GM21367 (cell line): ENCODE data around the gene GNE.
"Not testable (repeated sequence)": the region's sequence is repeated elsewhere in the genome, so short reads cannot be mapped to it uniquely, and the experiment has no call there.

Source experiments
- ATAC-seq: cut with Tn5 transposase; IDR thresholded peaks from one replicate; pipeline ENCODE4 v1.9.1; 2021; ENCODE audit not compliant: unreplicated experiment

Gene GNE

GRCh38 chr9:36268007-36268427 lies 9.8 kb upstream of the GNE start:
- no peak for ATAC-seq

GRCh38 chr9:36264896-36265295 lies 6.6 kb upstream of the GNE start:
- ATAC-seq: no peak

DNA sequence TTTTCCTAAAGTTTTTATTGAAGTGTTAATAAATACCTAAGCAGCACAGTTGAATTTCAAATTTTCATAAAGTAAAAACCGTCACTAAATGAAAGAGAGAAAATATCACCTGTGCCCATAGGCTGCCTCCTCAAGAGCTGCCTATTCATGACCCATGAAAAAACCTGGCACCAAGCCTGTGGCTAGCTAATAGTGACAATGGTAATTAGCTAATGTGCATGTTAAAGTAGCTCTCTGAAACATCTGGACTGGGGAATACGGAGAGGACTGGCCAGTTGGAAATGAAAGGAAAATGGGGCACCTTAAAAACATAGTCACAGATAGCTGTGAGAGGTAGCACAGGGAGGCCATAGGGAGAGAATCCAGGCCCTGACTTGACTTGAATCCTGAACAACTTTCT lies 5.4 kb upstream of the GNE start:
- ATAC-seq: no peak

DNA sequence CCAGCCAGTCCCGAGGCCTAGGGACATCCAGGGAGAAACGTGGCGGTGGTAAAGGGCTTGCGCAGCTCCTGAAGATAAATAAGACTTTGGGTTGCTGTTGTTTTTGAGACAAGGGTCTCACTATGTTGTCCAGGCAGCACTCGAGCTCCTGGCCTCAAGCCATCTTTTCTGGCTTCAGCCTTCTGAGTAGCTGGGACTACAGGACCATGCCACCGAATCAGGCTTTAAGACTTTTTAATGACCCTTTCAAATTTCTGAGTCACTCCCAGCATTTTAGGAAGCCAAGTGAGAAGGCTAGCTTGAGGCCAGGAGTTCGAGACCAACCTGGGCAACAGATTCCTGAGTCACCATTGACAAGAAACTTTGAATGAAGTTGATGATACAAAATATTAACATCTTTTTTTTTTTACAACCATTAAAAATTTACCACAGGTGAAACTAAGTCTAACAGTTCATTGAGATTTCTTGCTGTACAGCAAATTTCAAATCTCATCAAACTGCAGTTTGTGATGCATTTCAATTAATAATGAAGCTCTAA lies 817 bp upstream of the GNE start:
- no peak for ATAC-seq

DNA sequence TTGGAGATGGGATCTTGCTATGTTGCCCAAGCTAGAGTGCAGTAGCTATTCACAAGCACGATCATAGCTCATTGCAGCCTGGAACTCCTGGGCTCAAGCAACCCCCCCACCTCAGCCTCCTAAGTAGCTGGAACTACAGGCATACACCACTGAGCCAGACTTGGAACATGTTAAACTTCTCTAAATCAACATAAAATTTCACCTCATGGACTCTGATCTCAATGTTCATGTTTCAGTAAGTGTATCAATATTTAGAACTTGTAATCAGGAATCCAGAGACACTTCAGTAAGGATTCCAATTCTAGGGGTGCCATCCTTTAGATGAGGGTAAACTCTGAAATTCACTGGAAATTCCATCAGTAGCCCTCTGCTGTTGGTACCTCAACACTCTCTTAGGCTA lies 6.8 kb downstream of the GNE start:
- no peak for ATAC-seq

DNA sequence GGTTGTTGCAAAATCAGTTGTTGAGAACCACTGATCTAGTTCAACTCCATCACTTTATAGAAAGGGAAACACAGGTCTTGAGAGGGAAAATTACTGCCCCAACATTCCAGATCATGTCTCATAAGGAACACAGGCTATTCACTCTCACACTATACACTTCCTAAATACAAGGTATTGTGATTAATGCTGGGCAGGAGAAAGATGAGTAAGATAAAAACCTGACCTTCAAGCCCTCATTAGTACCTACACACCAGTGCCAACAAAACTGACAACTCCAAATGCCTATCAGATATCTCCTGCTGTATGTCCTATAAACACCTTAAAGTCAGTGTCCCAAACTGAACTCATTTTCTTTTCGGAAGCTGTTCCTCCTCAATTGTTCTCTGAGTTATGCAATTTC lies 8.2 kb downstream of the GNE start:
- ATAC-seq: no peak

DNA sequence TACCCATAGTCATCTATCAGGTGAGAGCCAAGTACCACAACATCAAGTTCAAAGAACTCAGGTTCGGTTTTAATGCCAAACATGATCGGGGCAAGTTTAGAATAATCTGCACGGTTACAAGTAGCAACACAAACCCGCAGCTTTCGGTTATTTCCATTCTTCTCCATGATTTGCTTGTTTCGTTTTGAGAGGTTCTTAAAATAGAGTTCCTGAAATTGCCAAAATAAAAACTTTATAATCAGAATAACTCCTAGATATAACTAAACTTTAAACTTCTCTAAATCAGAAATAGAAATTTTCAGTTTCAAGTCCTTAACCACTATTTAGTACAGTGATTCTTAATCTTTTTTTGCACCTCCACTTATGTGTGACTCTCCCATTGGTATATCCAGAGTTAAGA lies 9.1 kb downstream of the GNE start:
- no peak for ATAC-seq

DNA sequence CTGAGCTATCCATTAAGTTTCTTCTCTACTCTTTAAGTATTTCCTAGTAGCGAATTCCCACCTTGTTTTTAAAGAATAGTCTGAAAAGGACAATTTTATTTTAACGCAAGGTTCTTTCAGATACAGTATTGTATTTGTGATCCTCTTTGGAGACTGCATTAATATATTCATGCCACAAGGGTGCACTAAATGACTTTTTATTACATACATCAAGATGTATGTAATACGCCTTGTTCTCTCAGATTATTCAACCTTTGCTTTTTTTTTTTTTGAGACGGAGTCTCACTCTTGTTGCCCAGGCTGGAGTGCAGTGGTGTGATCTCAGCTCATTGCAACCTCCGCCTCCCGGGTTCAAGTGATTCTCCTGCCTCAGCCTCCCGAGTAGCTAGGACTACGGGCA lies 10.2 kb downstream of the GNE start:
- ATAC-seq: not testable (repeated sequence)

DNA sequence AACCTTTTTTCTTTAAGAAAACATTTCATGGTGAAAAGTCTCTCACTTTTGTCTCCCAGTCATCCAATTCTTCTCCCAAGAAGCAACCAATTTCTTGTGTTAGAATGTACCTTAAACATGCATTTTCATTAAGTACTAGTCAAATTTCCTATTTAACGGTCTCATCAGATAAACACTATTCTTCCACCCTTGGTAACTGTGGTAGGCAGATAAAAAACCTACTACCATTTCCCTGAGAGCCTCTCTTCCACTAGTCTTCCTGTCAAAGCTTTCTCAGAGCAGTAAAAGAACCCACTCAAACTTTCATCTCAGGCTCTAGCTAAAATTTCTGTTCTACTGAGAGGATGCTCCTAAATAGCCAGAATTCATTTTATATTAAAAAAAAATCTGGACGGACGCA lies 10.9 kb downstream of the GNE start:
- no peak for ATAC-seq

- no peak for ATAC-seq
These were observed 12.3 kb downstream of the GNE start for GRCh38 chr9:36245906-36246305.

GRCh38 chr9:36239675-36240074 lies 18.6 kb downstream of the GNE start:
- ATAC-seq: not testable (repeated sequence)

DNA sequence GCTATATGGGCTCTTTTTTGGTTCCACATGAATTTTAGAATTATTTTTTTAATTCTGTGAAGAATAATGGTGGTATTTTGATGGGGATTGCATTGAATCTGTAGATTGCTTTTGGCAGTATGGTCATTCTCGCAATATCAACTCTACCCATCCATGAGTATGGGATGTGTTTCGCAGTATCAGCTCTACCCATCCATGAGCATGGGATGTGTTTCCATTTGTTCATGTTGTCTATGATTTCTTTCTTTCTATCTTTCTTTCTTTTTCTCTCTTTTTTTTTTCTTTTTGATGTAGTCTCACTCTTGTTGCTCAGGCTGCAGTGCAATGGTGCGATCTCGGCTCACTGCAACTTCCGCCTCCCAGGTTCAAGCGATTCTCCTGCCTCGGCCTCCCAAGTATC lies 19.0 kb downstream of the GNE start:
- ATAC-seq: not testable (repeated sequence)

- ATAC-seq: no peak
These were observed 21.0 kb downstream of the GNE start for GRCh38 chr9:36237230-36237629.

DNA sequence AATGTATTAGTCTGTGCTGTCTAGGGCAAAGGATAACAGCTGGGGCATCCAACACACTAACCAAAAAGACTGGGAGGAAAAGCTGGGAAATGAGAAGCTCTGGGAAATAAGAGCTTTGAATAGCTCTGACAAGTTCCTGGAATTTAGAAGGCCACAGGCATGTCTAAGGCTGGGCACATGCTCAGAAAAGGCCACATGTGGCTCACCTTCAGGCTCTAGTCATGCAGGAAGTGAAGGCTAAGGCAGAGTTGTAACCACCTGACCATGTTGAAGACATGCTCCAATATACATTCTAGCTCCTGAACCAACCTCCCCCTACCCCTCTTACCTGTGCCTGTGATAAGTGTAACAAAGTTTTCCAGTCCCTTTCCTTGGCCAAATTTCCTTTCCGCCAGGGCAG lies 35.8 kb downstream of the GNE start:
- ATAC-seq: no peak

DNA sequence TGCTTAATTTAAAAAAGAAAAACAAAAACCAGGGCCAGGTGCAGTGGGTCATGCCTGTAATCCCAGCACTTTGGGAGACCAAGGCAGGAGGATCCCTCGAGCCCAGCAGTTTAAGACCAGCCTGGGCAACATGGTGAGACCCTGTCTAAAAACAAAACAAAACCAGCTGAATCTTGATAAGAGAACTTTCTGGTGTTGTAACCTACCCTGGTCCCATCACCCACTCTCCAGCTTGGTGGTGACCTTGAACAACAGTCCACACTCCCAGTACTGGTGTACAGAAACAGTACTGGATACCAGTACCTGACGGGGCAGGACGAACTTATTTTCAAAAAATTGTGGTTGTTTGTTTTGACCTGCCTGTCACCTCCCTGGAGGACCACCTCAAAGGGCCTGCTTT lies 36.6 kb downstream of the GNE start:
- no peak for ATAC-seq

GRCh38 chr9:36218411-36218901 lies 39.8 kb downstream of the GNE start:
- ATAC-seq: no peak

DNA sequence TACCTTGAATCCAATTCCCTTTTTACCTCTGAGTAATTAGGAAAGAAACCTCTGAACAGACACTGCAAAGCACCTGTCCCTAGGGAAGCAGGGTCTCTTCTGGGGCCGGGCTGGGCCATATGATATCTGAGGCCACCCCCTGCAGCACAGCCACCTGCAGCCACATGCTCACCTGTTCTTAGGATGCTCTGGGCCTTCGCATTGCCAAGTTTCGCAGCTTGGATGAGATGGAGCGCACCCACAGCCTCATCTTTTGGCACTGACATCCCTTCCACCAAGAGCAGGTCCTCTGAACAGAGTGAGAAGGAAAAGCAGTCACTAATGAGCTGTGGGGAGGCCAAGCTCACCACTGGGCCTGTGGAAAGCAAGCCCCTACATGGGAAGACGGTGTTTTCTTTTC lies 40.2 kb downstream of the GNE start:
- no peak for ATAC-seq

GRCh38 chr9:36217256-36217968 lies 40.8 kb downstream of the GNE start:
- ATAC-seq: no peak

GRCh38 chr9:36214571-36214970 lies 43.7 kb downstream of the GNE start:
- ATAC-seq: no peak

GRCh38 chr9:36213989-36214388 lies 44.3 kb downstream of the GNE start:
- ATAC-seq: no peak

DNA sequence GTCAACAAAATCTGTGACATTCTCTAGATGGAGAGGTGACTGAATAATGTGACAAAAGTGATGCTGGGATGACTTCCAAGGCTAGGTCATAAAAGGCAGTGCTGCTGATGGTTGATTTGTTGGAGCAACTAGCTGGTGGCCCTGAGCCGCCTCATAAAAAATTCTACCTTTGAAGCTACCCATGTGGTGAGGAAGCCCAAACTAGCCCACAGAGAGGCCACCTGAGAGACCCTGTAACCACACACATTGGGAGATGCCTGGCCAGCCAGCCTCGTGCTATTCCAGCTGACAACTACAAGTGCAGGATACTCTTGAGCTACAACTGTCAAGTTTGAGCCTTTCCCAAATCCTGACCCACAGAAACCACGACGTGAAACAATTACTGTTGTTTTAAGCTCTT lies 44.9 kb downstream of the GNE start:
- no peak for ATAC-seq

- ATAC-seq: no peak
These were observed 46.7 kb downstream of the GNE start for GRCh38 chr9:36211510-36211909.

- ATAC-seq: no peak
These were observed 47.5 kb downstream of the GNE start for GRCh38 chr9:36210722-36211121.
